ENCODE measurements around the gene CLTA. TPM values are rescaled to one million over a fixed set of nuclear protein-coding genes. Genes with fewer than 3 reads are reported as not detected.
"Not testable (repeated sequence)": the region's sequence is repeated elsewhere in the genome, so short reads cannot be mapped to it uniquely, and the experiment has no call there.

Gene CLTA
- total RNA-seq, 4 donors from 2014 or later = 48.4 to 86.7 (median 69.0) TPM

DNA sequence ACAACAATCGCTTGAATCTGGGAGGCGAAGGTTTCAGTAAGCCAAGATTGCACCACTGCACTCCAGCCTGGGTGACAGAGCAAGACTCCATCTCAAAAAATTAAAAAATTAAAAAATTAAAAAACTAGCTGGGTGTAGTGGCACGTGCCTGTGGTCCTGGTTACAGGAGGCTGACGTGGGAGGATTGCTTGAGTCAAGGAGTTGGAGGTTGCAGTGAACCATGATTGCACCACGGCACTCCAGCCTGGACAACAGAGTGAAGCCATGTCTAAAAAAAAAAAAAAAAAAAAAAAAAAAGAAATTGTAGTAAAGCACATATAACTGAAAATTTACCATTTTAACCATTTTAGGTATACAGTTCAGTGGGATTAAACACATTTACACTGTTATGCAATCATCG, 34.6 kb upstream of the CLTA start:
- DNase-seq = no peak
- no peaks in the 10 kb centered on the region for H3K27me3 ChIP-seq
- in situ Hi-C loops (cut with MboI; ENCODE audit: low sequenced_read_pairs in 4 of 4) (no loop called here), intact Hi-C loops (cut with DNase I; ENCODE audit: low total_unique reads) (no loop called here)
- no peak overlapping the region for H3K27ac ChIP-seq
- H3K36me3 ChIP-seq = no peaks in the 10 kb centered on the region
- ATAC-seq = no peak
- no peaks in the 10 kb centered on the region for H3K9me3 ChIP-seq
- H3K4me3 ChIP-seq = no peak overlapping the region
- H3K4me1 ChIP-seq = peaks cover 0 to 5% of the 10 kb centered on the region in 2 donors
- TF ChIP-seq, protein P1, sequence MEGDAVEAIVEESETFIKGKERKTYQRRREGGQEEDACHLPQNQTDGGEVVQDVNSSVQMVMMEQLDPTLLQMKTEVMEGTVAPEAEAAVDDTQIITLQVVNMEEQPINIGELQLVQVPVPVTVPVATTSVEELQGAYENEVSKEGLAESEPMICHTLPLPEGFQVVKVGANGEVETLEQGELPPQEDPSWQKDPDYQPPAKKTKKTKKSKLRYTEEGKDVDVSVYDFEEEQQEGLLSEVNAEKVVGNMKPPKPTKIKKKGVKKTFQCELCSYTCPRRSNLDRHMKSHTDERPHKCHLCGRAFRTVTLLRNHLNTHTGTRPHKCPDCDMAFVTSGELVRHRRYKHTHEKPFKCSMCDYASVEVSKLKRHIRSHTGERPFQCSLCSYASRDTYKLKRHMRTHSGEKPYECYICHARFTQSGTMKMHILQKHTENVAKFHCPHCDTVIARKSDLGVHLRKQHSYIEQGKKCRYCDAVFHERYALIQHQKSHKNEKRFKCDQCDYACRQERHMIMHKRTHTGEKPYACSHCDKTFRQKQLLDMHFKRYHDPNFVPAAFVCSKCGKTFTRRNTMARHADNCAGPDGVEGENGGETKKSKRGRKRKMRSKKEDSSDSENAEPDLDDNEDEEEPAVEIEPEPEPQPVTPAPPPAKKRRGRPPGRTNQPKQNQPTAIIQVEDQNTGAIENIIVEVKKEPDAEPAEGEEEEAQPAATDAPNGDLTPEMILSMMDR (IDR thresholded peaks at IDR 0.05 in 4 of 5, conservative IDR thresholded peaks at IDR 0.05 in 1 of 5) = no peak
- TF ChIP-seq POLR2A (IDR thresholded peaks at IDR 0.05) = no peak

DNA sequence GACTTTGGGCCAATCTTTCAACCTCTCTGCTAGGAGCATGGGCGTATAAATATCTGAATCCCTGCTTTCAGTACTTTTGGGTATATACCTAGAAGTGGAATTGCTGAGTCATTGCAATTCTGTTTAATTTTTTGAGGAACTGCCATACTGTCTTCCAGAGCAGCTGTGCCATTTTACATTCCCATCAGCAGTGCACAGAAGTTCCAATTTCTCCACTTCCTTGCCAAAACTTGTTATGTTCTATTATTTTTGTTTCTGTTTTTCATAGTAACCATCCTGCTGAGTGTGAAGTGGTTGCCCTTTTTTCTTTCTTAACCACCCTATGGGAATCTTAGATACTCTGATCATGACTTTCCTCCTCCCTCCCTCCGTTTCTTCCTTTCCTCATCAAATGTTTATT, 32.6 kb upstream of the CLTA start:
- in situ Hi-C loops (cut with MboI; ENCODE audit: low sequenced_read_pairs in 4 of 4) = no loop called here
- DNase-seq = no peak

DNA sequence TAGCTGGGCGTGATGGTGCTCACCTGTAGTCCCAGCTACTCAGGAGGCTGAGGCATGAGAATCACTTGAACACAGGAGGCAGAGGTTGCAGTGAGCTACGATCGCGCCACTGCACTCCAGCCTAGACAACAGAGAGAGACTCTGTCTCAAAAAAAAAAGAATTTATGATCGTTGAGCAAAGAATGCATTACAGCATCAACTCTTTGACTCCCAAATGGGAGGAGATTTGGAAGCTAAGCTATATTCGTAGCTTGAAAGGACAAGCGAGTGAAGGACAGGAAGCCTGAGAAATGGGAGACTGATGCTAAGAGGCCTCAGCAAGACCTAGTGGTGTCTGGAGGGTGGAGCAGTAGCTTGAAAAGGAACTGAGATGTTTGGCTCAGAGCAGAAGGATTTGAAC, 31.8 kb upstream of the CLTA start:
- in situ Hi-C loops (cut with MboI; ENCODE audit: low sequenced_read_pairs in 4 of 4) (no loop called here), intact Hi-C loops (cut with DNase I; ENCODE audit: low total_unique reads) (no loop called here)
- no peak for DNase-seq
- H3K4me3 ChIP-seq = no peak overlapping the region
- no peaks in the 10 kb centered on the region for H3K9me3 ChIP-seq
- H3K27ac ChIP-seq = peak overlapping the region in 3 of 4 donors; percentile 17 to 43 (median 41)
- H3K27me3 ChIP-seq = peaks cover 0 to 2% (median 0%) of the 10 kb centered on the region in 3 donors
- peak in 1 of 2 donors; percentile 19 for ATAC-seq
- H3K4me1 ChIP-seq = peaks cover 4 to 5% of the 10 kb centered on the region in 2 donors
- TF ChIP-seq, protein P1 (IDR thresholded peaks at IDR 0.05 in 4 of 5, conservative IDR thresholded peaks at IDR 0.05 in 1 of 5) = no peak
- no peak for TF ChIP-seq POLR2A (IDR thresholded peaks at IDR 0.05)
- H3K36me3 ChIP-seq = no peaks in the 10 kb centered on the region

More for the DNA sequence above, 32.6 kb upstream of the CLTA start:
- Histone ChIP-seq H3K4me3 (no peak overlapping the region), H3K4me1 (peaks cover 2 to 5% of the 10 kb centered on the region in 2 donors), H3K9me3 (no peaks in the 10 kb centered on the region), H3K27ac (peak overlapping the region in 3 of 4 donors; percentile 17 to 43 (median 41)), H3K36me3 (no peaks in the 10 kb centered on the region), H3K27me3 (no peaks in the 10 kb centered on the region)
- intact Hi-C loops (cut with DNase I; ENCODE audit: low total_unique reads) = no loop called here
- TF ChIP-seq, protein P1 (IDR thresholded peaks at IDR 0.05 in 4 of 5, conservative IDR thresholded peaks at IDR 0.05 in 1 of 5) = no peak
- TF ChIP-seq POLR2A (IDR thresholded peaks at IDR 0.05) = no peak
- no peak for ATAC-seq

DNA sequence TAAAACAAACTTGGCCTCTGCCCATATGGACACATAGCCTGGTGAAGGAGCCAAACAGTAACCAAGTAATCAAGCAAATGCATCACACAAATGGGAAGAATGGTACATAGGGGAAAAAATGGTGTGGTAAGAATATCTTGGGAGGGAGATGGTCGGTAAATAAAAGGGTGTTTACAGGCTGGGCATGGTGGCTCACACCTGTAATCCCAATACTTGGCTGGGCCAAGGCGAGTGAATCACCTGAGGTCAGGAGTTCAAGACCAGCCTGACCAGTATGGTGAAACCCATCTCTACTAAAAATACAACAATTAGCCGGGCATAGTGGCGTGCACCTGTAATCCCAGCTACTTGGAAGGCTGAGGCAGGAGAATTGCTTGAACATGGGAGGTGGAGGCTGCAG, 31.2 kb upstream of the CLTA start:
- intact Hi-C loops (cut with DNase I; ENCODE audit: low total_unique reads); in situ Hi-C loops (cut with MboI; ENCODE audit: low sequenced_read_pairs in 4 of 4); DNase-seq; H3K4me1 ChIP-seq; H3K4me3 ChIP-seq; ATAC-seq; H3K36me3 ChIP-seq; H3K27me3 ChIP-seq; H3K9me3 ChIP-seq: not testable (repeated sequence)
- H3K27ac ChIP-seq = peak overlapping the region in 2 of 4 donors; percentile 12 to 41

DNA sequence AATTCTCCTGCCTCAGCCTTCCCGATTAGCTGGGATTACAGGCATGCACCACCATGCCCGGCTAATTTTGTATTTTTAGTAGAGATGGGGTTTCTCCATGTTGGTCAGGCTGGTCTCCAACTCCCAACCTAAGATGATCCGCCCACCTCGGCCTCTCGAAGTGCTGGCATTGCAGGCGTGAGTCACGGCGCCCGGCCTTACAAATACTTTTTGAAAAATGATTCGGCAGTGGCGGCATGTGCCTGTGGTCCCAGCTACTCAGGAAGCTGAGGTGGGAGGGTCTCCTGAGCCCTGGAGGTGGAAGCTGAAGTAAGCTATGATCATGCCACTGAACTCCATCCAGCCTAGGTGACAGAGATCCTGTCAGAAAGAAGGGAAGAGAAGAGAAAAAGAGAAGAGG, 30.6 kb upstream of the CLTA start:
- intact Hi-C loops (cut with DNase I; ENCODE audit: low total_unique reads) = loop anchor here (10.0 kb wide), 1 partner anchor 125 kb away; the partner anchor contains the start of gene RECK
- in situ Hi-C loops (cut with MboI; ENCODE audit: low sequenced_read_pairs in 4 of 4); H3K4me3 ChIP-seq; H3K36me3 ChIP-seq; H3K4me1 ChIP-seq; H3K27ac ChIP-seq; DNase-seq; ATAC-seq; H3K9me3 ChIP-seq; H3K27me3 ChIP-seq: not testable (repeated sequence)

DNA sequence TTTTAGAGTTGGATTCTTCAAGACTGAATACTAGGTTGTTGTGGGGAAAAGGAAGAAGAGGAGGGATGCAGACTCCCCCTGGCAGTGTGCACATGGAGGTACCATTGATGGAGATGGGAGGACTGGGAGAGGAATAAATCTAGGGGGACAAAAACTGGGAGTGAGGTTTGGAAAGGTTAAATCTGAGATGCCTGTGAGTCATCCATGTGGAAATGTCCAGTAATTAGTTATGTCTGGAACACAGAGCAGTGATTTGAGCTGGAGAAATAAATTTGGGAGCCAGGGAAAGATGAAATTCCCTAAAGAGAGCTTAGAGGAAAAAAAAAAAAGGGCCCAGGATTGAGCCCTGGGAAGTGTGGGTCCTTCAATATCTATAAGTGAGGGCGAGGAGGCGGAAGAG, 29.5 kb upstream of the CLTA start:
- Histone ChIP-seq H3K9me3 (no peaks in the 10 kb centered on the region), H3K27ac (peak overlapping the region; percentile 18 to 61 (median 42)), H3K4me1 (peaks cover 0 to 10% of the 10 kb centered on the region in 2 donors), H3K27me3 (peaks cover 0 to 7% (median 5%) of the 10 kb centered on the region in 3 donors), H3K36me3 (no peaks in the 10 kb centered on the region), H3K4me3 (no peak overlapping the region)
- ATAC-seq (peak; percentile 38 to 46), DNase-seq (no peak)
- no peak for TF ChIP-seq POLR2A (IDR thresholded peaks at IDR 0.05)
- TF ChIP-seq, protein P1 (IDR thresholded peaks at IDR 0.05 in 4 of 5, conservative IDR thresholded peaks at IDR 0.05 in 1 of 5) = no peak
- in situ Hi-C loops (cut with MboI; ENCODE audit: low sequenced_read_pairs in 4 of 4) (no loop called here), intact Hi-C loops (cut with DNase I; ENCODE audit: low total_unique reads) (loop anchor here (10.0 kb wide), 1 partner anchor 126 kb away; the partner anchor contains the start of gene RECK)
